GM12873 (cell line): ENCODE results near the gene SLFN11.

Experiments used
- TF ChIP-seq, protein P1 (sequence below): IDR thresholded peaks from 2 replicates; pipeline ENCODE4 v1.5.1; 2012; ENCODE audit warnings: low read depth, mild to moderate bottlenecking, moderate library complexity, low read length, control low read depth; ENCODE audit not compliant: insufficient read depth; ENCODE audit errors: missing control alignments

The SLFN11 gene

DNA sequence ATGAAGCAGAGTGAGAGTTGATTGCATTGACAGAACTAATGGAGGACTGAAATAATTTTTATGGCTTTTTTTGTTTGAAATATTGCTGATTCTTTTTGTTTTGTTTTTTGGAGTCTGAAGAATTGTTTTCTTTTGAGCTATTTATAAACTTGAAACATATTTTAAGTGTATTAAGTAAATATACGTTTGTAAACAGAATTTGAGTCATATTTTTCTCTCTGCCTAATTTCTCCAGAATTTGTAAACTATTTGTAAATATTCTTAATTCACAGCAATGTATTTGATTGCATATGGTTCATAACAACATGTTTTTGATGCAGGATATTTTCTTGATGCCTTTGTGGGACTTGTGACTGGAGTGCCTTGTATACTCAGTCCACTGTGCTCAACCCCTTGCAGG lies 50.7 kb downstream of the SLFN11 start:
- TF ChIP-seq, protein P1, sequence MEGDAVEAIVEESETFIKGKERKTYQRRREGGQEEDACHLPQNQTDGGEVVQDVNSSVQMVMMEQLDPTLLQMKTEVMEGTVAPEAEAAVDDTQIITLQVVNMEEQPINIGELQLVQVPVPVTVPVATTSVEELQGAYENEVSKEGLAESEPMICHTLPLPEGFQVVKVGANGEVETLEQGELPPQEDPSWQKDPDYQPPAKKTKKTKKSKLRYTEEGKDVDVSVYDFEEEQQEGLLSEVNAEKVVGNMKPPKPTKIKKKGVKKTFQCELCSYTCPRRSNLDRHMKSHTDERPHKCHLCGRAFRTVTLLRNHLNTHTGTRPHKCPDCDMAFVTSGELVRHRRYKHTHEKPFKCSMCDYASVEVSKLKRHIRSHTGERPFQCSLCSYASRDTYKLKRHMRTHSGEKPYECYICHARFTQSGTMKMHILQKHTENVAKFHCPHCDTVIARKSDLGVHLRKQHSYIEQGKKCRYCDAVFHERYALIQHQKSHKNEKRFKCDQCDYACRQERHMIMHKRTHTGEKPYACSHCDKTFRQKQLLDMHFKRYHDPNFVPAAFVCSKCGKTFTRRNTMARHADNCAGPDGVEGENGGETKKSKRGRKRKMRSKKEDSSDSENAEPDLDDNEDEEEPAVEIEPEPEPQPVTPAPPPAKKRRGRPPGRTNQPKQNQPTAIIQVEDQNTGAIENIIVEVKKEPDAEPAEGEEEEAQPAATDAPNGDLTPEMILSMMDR, result no peak

DNA sequence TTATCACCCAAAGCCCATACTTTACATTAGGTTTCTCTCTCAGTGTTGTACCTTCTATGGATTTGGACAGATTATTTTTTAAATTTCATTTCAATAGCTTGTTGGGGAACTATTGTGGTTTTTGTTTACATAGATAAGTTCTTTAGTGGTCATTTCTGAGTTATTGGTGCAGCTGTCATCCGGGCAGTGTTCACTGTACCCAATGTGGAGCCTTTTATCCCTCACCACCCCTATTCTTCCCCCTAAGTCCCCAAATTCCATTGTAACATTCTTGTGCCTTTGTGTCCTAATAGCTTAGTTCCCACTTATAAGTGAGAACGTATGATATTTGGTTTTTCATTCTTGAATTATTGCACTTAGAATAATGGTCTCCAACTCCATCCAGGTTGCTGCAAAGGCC lies 57.5 kb downstream of the SLFN11 start:
- TF ChIP-seq, protein P1, result no peak

DNA sequence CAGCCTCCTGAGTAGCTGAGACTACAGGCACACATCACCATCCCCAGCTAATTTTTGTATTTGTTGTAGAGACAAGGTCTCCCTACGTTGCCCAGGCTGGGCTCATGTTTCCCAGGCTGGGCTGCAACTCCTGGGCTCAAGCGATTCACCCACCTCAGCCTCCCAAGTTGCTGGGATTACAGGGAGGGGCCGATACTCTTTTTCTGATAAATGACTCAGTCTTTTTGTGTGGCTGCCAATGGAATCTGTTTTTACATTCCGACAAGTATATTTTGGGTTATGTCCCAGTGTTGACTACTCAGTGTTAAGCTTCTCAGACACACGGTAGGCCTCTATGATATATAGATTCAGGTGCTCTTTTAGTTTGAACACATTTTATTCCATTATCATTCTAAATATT lies 58.1 kb downstream of the SLFN11 start:
- TF ChIP-seq, protein P1, result no peak

DNA sequence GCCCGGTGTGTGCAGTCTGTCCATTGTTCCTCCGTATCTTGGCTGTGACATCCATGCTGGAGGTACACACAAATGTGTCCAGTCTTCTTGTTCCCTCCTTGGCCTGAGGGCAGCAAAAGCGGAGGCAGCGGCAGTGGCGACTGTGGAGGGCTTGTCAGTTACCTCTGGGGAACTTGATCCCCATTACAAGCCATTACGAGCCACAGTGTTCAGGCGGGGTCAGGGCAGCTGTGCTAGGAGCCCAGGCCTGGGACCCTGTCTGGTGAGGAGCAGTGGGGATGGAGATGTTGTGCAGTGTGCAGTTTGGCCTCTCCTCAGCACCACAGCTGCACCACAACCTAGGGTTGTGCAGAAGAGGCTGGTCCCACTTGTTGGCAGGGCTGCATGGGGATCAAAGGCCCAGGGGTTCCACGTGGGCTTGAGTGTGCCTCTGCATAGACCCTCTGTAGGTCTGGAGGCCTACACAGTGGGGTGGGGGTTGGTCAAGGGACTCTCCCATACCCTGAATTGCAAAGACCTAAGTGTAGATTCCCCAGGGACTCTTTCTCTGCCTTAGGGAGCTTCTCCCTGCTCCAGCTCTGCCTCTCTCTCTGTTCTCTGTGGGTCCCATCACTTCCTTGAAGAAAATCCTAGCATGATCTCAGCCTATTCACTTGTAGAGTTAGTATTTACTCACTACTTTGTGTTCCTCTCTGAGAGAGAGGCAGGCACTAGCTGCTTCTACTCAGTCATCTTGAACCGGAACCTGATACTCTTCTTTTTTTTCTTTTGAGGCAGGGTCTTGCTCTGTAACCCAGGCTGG lies 58.8 kb downstream of the SLFN11 start:
- TF ChIP-seq, protein P1, result no peak

DNA sequence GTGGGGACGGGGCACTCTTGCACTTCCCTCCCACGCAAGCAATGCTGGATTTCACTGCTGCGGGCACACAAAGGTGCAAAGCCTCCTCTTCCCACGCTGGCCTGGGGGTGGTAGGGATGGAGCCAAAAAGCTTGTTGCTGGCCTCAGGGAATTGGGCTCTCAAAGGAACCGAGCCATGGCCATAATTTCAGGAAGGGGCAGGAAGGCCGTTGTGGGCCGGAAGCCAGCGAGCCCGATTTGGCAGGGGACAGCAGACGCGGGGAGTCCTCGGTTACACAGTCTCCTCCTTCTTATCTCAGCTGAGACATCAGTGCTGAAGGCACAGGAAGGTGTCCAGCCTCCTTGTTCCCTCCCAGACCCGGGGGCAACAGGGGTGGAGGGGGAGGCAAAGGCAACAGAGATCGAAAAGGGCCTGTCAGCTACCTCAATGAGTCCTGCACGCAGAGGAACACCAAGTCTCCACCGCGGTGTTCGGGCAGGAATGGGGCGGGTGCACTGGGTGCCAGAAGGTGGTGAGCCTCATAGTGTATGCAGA lies 59.5 kb downstream of the SLFN11 start:
- TF ChIP-seq, protein P1, result no peak

DNA sequence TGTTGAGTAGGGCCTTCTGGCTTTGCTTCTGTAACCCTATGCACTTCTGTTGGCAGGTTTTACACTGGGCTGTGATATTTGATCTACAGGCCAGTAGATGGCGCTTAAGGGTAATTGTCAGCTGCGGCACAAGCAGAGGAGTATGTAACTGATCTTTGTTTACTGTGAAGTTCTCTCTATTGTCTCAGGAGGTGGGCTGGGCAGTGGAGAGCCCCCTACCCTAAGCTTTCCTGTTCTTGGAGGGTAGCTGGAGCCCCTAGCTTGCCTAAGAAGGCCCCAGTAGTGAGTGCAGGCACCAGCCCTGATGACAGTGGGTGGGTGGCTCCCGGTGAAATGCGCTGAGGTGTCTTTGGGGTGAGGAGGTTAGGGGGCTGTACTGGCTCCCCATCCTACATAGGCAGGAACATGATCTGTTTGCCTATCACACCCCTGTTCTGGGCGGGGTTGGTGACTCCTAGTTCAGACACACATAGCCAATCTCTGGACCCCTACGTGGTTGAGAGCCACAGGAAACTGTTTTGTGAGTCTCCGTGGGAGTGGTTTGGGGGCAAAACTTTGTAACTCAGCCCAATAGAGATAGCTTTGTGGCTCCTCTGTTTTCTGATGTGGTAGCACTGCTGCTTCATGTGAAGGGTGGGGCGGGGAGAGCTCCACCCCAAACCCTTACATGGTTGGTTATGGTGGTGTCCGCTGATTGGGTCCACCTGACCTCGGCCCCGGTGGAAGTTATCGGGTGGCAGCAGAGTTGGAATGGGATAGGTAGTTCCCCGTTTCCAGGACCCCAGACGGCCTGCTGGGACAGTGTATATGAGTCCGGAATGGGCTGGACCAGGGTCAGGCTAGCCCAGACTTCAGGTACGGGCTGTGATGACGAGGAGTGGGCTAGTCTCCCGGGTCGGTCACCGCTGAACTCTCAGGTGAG lies 60.4 kb downstream of the SLFN11 start:
- TF ChIP-seq, protein P1, result peak; percentile 78

DNA sequence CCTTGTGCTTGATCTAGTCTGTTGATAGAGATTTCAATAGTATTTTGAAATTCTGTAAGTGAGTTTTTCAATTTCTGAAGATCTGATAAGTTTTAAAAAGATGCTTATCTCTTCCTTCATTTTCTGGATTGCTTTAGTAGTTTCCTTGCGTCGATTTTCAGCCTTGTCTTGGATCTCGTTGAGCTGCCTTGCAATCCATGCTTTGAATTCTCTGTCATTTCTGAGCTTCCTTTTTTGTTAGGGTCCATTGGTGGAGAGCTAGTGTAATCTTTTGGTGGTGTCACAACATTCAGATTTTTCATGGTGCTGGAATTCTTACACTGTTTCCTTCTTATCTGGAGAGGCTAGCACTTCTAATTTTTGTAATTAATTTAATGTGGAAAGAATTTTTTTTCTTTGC lies 61.1 kb downstream of the SLFN11 start:
- TF ChIP-seq, protein P1, result no peak
